A549 (cell line): ENCODE results near the gene ADGRB2. TPM values are rescaled to one million over a fixed set of nuclear protein-coding genes. Genes with fewer than 3 reads are reported as not detected.

ENCODE experiments used
- ATAC-seq, 2 experiments: fragments of 200-7000 bp in 1 of 2; fragments of >200 bp in 1 of 2; cut with Nextera tagmentation in 1 of 2; cut with Tn5 transposase in 1 of 2; 3 replicates each; pipeline versions ENCODE4 v1.8.0 to v1.9.1; 2018 to 2020; ENCODE audit warnings: mild to moderate bottlenecking in 1 of 2, moderate library complexity in 1 of 2
- CTCF ChIA-PET: fragments of 300-600 bp; sonication (Branson Sonifier 250); formaldehyde crosslinking; extraction: SDS; loops from one replicate; lab custom pipeline; 2021; ENCODE audit warnings: antibody characterized with exemption, inconsistent platforms; lab: Yijun Ruan, JAX
- POLR2A ChIA-PET: fragments of 350-600 bp; formaldehyde crosslinking; extraction: SDS; loops from one replicate; lab custom pipeline; 2021; ENCODE audit warnings: antibody characterized with exemption, inconsistent platforms; lab: Yijun Ruan, JAX
- DNase-seq, 2 experiments: peaks; one replicate each; pipeline versions ENCODE4 v3.0.0 to v3.0.0-alpha.2; 2011 to 2016; ENCODE audit warnings: low read depth in 1 of 2, low spot score in 1 of 2
- FAIRE-seq: peaks from 2 replicates; lab custom pipeline; 2011; peaks lifted over from hg19 to GRCh38; lab: Jason Lieb, UNC
- H3K27ac ChIP-seq, 2 experiments: fragments of >200 bp; sonication (Bioruptor Twin); formaldehyde crosslinking; 3 replicates each; pipeline ENCODE4 v1.5.1; 2016 to 2017
- H3K4me1 ChIP-seq: fragments of >200 bp; sonication (Bioruptor Twin); formaldehyde crosslinking; 3 replicates; pipeline ENCODE4 v1.6.1; 2016
- H3K4me2 ChIP-seq: fragments of >200 bp; sonication (Bioruptor Twin); formaldehyde crosslinking; 3 replicates; pipeline ENCODE4 v1.6.1; 2016
- H3K4me3 ChIP-seq: fragments of >200 bp; sonication (Bioruptor Twin); formaldehyde crosslinking; 3 replicates; pipeline ENCODE4 v1.5.1; 2016
- H3K9me3 ChIP-seq: fragments of >200 bp; sonication (Bioruptor Twin); formaldehyde crosslinking; 3 replicates; pipeline ENCODE4 v1.6.1; 2016
- EHMT2 ChIP-seq: fragments of 200-600 bp; sonication (generic); IDR thresholded peaks from 2 replicates; pipeline ENCODE4 v1.6.1; 2016; ENCODE audit warnings: antibody characterized with exemption, low read depth, mild to moderate bottlenecking, moderate library complexity
- HDAC2 ChIP-seq: fragments of 200-600 bp; sonication (generic); IDR thresholded peaks from 2 replicates; pipeline ENCODE4 v1.6.1; 2016
- HOXB13 ChIP-seq: fragments of 250-450 bp; sonication (Bioruptor Pico); IDR thresholded peaks from 2 replicates; pipeline ENCODE4 v1.5.0; 2020; ENCODE audit warnings: low read depth, mild to moderate bottlenecking, moderate library complexity
- HOXB5 ChIP-seq: fragments of 250-450 bp; sonication (Bioruptor Pico); IDR thresholded peaks from 2 replicates; pipeline ENCODE4 v1.5.0; 2020; ENCODE audit warnings: mild to moderate bottlenecking, moderate library complexity
- JUN ChIP-seq, 2 experiments: fragments of >200 bp; sonication (Bioruptor Twin); formaldehyde crosslinking; IDR thresholded peaks; 2 replicates in 1 of 2; 3 replicates in 1 of 2; pipeline ENCODE4 v1.6.1; 2016 to 2017
- KDM1A ChIP-seq: fragments of 200-600 bp; sonication (generic); IDR thresholded peaks from 2 replicates; pipeline ENCODE4 v1.6.1; 2016; ENCODE audit warnings: low read depth, mild to moderate bottlenecking
- KDM5A ChIP-seq: fragments of 200-600 bp; sonication (generic); IDR thresholded peaks from 2 replicates; pipeline ENCODE4 v1.6.1; 2016; ENCODE audit warnings: antibody characterized with exemption, mild to moderate bottlenecking
- MAFK ChIP-seq: fragments of 450-650 bp; IDR thresholded peaks from 2 replicates; pipeline ENCODE4 v1.6.1; 2014; ENCODE audit not compliant: partially characterized antibody
- MAZ ChIP-seq: fragments of 150-350 bp; IDR thresholded peaks from 2 replicates; pipeline ENCODE4 v1.6.1; 2014; ENCODE audit warnings: antibody characterized with exemption, low read depth, low read length, borderline replicate concordance
- NFE2L2 ChIP-seq: fragments of 150-350 bp; conservative IDR thresholded peaks from 2 replicates; pipeline ENCODE4 v1.6.1; 2014; ENCODE audit warnings: low read length
- PHF8 ChIP-seq: fragments of 200-600 bp; sonication (generic); IDR thresholded peaks from 2 replicates; pipeline ENCODE4 v1.6.1; 2016; ENCODE audit warnings: low read depth, mild to moderate bottlenecking, antibody characterized with exemption, moderate library complexity, borderline replicate concordance
- POLR2A ChIP-seq: IDR thresholded peaks from 2 replicates; pipeline ENCODE4 v1.6.1; 2012; ENCODE audit warnings: mild to moderate bottlenecking, low read length
- RNF2 ChIP-seq: fragments of 200-600 bp; sonication (generic); IDR thresholded peaks from 2 replicates; pipeline ENCODE4 v1.6.1; 2016; ENCODE audit warnings: low read depth, mild to moderate bottlenecking, antibody characterized with exemption, moderate library complexity, borderline replicate concordance
- SMC3 ChIP-seq: fragments of >200 bp; sonication (Bioruptor Twin); formaldehyde crosslinking; IDR thresholded peaks from 3 replicates; pipeline ENCODE4 v1.6.1; 2018; ENCODE audit warnings: inconsistent platforms
- SREBF2 ChIP-seq: fragments of 450-650 bp; IDR thresholded peaks from 2 replicates; pipeline ENCODE4 v1.6.1; 2014; ENCODE audit warnings: mild to moderate bottlenecking, moderate library complexity
- ZC3H11A ChIP-seq: fragments of 450-650 bp; IDR thresholded peaks from 2 replicates; pipeline ENCODE4 v1.6.1; 2014; ENCODE audit warnings: antibody characterized with exemption, mild to moderate bottlenecking
- ZNF302 ChIP-seq: fragments of 250-450 bp; sonication (Bioruptor Pico); IDR thresholded peaks from 2 replicates; pipeline ENCODE4 v1.9.0; 2021; ENCODE audit warnings: inconsistent platforms, mild to moderate bottlenecking, moderate library complexity
- WGBS: methylation state at CpG from one replicate; pipeline ENCODE4 v1.1.6; 2017; ENCODE audit errors: missing lambda C conversion rate; 5-methylcytosine and 5-hydroxymethylcytosine counted together
- polyA plus RNA-seq, 4 experiments: library from polyadenylated mRNA; depleted of rRNA in 3 of 4; stranded (reverse); fragments of >200 nt; fragmentation: RNase III in 1 of 4; extraction: RNeasy Plus Mini Kit Qiagen cat#74134 plus additional on column Dnase treatment in 1 of 4; gene quantifications; 2 replicates in 3 of 4; 3 replicates in 1 of 4; pipeline ENCODE4 v1.2.3, GENCODE V29; 2011 to 2017
- TF ChIP-seq, protein P1 (sequence below): fragments of >200 bp; sonication (Bioruptor Twin); formaldehyde crosslinking; IDR thresholded peaks from 3 replicates; pipeline ENCODE4 v1.6.1; 2016
- TF ChIP-seq, protein P2 (sequence below): fragments of 250-450 bp; sonication (Bioruptor Pico); IDR thresholded peaks from 2 replicates; pipeline ENCODE4 v1.5.0; 2021; ENCODE audit warnings: mild to moderate bottlenecking, moderate library complexity, borderline replicate concordance
- TF ChIP-seq, protein P3 (sequence below): IDR thresholded peaks from 2 replicates; pipeline ENCODE4 v1.6.1; 2012
- TF ChIP-seq, protein P4 (sequence below): fragments of >200 bp; sonication (Bioruptor Twin); formaldehyde crosslinking; IDR thresholded peaks from 2 replicates; pipeline ENCODE4 v1.6.1; 2016

The ADGRB2 gene
- polyA plus RNA-seq, 2 of the 4 experiments (the other 2 are of a cell fraction): 2.3 to 6.6 TPM

DNA sequence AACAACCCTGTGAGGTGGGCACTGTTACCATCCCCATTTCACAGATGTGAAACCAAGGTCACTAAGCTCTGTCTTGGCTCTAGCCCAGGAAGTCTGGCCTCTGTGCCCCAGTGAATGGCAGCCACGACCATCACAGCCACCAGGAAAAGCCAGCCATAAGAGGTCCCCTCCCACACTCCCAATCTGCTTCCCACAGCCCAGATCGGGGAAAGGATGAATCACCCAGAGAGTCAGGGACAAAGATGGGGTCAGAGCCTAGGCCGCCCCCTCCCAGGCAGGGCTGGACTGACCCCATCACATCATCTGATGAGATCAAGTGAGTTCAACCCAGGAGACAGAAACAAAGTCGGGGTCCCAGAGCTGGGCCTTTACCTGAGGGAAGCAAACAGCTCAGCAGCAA lies 37.4 kb downstream of the ADGRB2 start:
- FAIRE-seq: no peak

DNA sequence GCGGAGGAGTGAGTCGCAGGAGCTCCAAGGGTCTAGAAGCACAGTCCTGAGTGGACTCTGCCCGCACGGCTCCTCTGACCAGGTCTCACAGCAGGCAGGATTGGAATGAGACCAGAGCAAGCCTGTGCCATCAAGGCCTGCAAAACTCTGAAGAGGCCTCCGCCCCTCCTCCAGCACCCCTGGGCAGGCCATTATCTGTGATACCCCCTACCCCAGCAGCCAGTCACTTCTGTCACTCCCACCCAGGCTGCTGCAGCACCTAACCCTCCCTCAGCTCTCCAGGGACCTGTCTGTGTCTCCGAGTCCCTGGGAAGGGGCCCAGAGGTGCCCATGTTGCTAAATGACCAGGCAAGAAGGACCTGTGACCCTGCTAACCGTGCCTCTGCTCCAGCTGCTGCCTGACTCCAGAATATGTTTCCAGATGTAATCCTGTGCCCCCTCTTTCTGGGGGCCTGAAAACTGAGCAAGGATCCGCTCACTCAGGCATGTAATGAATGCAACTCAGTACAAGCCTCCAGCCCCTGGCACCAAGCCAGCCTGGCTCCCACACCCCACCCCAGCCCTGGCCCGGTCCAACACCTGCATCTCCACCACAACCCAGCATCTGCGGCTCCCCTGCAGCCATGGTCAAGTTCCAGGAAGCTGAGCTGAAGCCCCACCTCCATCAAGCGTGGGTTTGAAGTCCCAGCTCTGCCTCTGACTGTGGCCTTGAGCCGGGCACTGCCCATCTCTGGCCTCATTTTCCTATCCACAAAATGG lies 38.2 kb downstream of the ADGRB2 start:
- FAIRE-seq (no peak), DNase-seq (no peak), ATAC-seq (no peak)
- Histone ChIP-seq H3K4me1 (no peaks in the 10 kb centered on the region), H3K4me2 (no peak overlapping the region), H3K4me3 (no peak overlapping the region), H3K27ac (no peak overlapping the region)
- CTCF ChIA-PET: interaction anchor here (1.2 to 3.4 kb wide), 7 partner anchors 9 to 63 kb away, joined by 4 to 17 read pairs (median 5); no protein-coding TSS in a partner anchor
- POLR2A ChIA-PET: interaction anchor here (2.4 kb wide), 1 partner anchor 11 kb away, joined by 10 read pairs; no protein-coding TSS in a partner anchor
- WGBS: 92% methylated on average over 6 of the region's 12 CpGs
- TF ChIP-seq KDM1A (no peak), EHMT2 (no peak), MAZ (no peak), HOXB5 (CRISPR knock-in tag) (no peak), HOXB13 (CRISPR knock-in tag) (no peak), ZC3H11A (no peak)
- TF ChIP-seq, protein P1, sequence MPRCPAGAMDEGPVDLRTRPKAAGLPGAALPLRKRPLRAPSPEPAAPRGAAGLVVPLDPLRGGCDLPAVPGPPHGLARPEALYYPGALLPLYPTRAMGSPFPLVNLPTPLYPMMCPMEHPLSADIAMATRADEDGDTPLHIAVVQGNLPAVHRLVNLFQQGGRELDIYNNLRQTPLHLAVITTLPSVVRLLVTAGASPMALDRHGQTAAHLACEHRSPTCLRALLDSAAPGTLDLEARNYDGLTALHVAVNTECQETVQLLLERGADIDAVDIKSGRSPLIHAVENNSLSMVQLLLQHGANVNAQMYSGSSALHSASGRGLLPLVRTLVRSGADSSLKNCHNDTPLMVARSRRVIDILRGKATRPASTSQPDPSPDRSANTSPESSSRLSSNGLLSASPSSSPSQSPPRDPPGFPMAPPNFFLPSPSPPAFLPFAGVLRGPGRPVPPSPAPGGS: no peak
- TF ChIP-seq, all 56 proteins: peak for 0
- no peaks in the 10 kb centered on the region for H3K9me3 ChIP-seq

More for the DNA sequence above, 37.4 kb downstream of the ADGRB2 start:
- Histone ChIP-seq H3K4me2 (no peak overlapping the region), H3K4me1 (no peaks in the 10 kb centered on the region), H3K9me3 (no peaks in the 10 kb centered on the region), H3K27ac (no peak overlapping the region)
- DNase-seq: no peak
- 85% methylated on average over 2 of the region's 4 CpGs for WGBS
- ATAC-seq: no peak
- POLR2A ChIA-PET: no interaction called here
- CTCF ChIA-PET: interaction anchor here (1.2 to 3.4 kb wide), 5 partner anchors 8 to 62 kb away, joined by 4 to 17 read pairs (median 5); no protein-coding TSS in a partner anchor
- TF ChIP-seq JUN (IDR thresholded peaks at IDR 0.05) (no peak), SMC3 (no peak), ZNF302 (no peak), PHF8 (no peak), HDAC2 (no peak), MAFK (no peak), RNF2 (no peak), NFE2L2 (no peak), POLR2A (no peak), SREBF2 (no peak), KDM5A (no peak)
- TF ChIP-seq, protein P2, sequence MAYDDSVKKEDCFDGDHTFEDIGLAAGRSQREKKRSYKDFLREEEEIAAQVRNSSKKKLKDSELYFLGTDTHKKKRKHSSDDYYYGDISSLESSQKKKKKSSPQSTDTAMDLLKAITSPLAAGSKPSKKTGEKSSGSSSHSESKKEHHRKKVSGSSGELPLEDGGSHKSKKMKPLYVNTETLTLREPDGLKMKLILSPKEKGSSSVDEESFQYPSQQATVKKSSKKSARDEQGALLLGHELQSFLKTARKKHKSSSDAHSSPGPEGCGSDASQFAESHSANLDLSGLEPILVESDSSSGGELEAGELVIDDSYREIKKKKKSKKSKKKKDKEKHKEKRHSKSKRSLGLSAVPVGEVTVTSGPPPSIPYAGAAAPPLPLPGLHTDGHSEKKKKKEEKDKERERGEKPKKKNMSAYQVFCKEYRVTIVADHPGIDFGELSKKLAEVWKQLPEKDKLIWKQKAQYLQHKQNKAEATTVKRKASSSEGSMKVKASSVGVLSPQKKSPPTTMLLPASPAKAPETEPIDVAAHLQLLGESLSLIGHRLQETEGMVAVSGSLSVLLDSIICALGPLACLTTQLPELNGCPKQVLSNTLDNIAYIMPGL (CRISPR knock-in tag): no peak
- TF ChIP-seq, protein P3, sequence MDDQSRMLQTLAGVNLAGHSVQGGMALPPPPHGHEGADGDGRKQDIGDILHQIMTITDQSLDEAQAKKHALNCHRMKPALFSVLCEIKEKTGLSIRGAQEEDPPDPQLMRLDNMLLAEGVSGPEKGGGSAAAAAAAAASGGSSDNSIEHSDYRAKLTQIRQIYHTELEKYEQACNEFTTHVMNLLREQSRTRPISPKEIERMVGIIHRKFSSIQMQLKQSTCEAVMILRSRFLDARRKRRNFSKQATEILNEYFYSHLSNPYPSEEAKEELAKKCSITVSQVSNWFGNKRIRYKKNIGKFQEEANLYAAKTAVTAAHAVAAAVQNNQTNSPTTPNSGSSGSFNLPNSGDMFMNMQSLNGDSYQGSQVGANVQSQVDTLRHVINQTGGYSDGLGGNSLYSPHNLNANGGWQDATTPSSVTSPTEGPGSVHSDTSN: no peak
- TF ChIP-seq, protein P4, sequence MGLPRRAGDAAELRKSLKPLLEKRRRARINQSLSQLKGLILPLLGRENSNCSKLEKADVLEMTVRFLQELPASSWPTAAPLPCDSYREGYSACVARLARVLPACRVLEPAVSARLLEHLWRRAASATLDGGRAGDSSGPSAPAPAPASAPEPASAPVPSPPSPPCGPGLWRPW: no peak
- TF ChIP-seq, all 56 proteins: peak for 0
- H3K4me3 ChIP-seq: no peak overlapping the region
